ENCODE results near the gene ATXN2. TPM values are rescaled to one million over a fixed set of nuclear protein-coding genes. Genes with fewer than 3 reads are reported as not detected.

ATXN2 gene
- total and polyA plus RNA-seq, 4 donors = 11.5 to 33.1 (median 22.1) TPM

DNA sequence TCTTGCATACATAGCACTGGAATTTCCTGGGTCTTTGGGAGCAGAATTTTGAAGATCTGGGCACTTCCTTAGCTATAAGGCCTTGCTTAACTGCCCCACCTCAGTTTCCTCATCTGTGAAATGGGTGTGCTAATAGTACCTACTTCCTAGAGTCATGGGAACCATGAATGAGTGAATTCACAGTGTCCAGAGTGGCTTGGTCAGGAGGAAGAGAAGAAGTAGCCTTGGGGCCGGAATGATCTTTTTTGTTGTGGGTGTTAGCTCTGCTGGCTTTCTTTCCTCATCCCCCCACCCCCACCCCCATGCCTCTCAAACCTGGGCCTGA, 191.0 kb downstream of the ATXN2 start:
- WGBS = 88% methylated on average over 1 of the region's 1 CpG
- Histone ChIP-seq H3K36me3 (ENCODE audit: control insufficient read depth in 4 of 4, insufficient read depth in 3 of 4, low read depth in 1 of 4, low read length in 3 of 4) (no peaks in the 10 kb centered on the region), H3K9ac (ENCODE audit: low read depth in 1 of 2, low read length in 2 of 2) (no peak overlapping the region), H3K4me1 (ENCODE audit: control insufficient read depth in 4 of 4, insufficient read depth in 4 of 4, low read length in 3 of 4) (peaks cover 19 to 69% (median 55%) of the 10 kb centered on the region in 4 donors), H3K4me3 (ENCODE audit: low read depth in 1 of 3, low read length in 3 of 3) (peak overlapping the region in 1 of 3 donors; percentile 49), H3K27me3 (ENCODE audit: control insufficient read depth in 4 of 4, insufficient read depth in 4 of 4, low read length in 3 of 4) (no peaks in the 10 kb centered on the region), H3K9me3 (ENCODE audit: control insufficient read depth in 4 of 4, low read length in 3 of 4) (no peaks in the 10 kb centered on the region), H3K27ac (ENCODE audit: low read depth in 1 of 2, low read length in 2 of 2) (peak overlapping the region; percentile 80 to 85)
- TF ChIP-seq SP1 (IDR thresholded peaks at IDR 0.05) (no peak), RXRA (IDR thresholded peaks at IDR 0.05) (no peak), FOXA1 (IDR thresholded peaks at IDR 0.05) (no peak), HNF4A (conservative IDR thresholded peaks at IDR 0.05) (no peak), YY1 (IDR thresholded peaks at IDR 0.05) (no peak), EGR1 (IDR thresholded peaks at IDR 0.05; ENCODE audit: low read depth in 2 of 2) (no peak), HNF4G (IDR thresholded peaks at IDR 0.05) (no peak), FOXA2 (IDR thresholded peaks at IDR 0.05) (no peak), RAD21 (IDR thresholded peaks at IDR 0.05) (no peak), TAF1 (conservative IDR thresholded peaks at IDR 0.05) (no peak), GABPA (IDR thresholded peaks at IDR 0.05 in 1 of 2, conservative IDR thresholded peaks at IDR 0.05 in 1 of 2) (no peak)
- TF ChIP-seq, protein P1, sequence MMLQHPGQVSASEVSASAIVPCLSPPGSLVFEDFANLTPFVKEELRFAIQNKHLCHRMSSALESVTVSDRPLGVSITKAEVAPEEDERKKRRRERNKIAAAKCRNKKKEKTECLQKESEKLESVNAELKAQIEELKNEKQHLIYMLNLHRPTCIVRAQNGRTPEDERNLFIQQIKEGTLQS (IDR thresholded peaks at IDR 0.05) = no peak
- TF ChIP-seq, protein P2, sequence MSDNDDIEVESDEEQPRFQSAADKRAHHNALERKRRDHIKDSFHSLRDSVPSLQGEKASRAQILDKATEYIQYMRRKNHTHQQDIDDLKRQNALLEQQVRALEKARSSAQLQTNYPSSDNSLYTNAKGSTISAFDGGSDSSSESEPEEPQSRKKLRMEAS (IDR thresholded peaks at IDR 0.05) = no peak
- TF ChIP-seq, protein P3, sequence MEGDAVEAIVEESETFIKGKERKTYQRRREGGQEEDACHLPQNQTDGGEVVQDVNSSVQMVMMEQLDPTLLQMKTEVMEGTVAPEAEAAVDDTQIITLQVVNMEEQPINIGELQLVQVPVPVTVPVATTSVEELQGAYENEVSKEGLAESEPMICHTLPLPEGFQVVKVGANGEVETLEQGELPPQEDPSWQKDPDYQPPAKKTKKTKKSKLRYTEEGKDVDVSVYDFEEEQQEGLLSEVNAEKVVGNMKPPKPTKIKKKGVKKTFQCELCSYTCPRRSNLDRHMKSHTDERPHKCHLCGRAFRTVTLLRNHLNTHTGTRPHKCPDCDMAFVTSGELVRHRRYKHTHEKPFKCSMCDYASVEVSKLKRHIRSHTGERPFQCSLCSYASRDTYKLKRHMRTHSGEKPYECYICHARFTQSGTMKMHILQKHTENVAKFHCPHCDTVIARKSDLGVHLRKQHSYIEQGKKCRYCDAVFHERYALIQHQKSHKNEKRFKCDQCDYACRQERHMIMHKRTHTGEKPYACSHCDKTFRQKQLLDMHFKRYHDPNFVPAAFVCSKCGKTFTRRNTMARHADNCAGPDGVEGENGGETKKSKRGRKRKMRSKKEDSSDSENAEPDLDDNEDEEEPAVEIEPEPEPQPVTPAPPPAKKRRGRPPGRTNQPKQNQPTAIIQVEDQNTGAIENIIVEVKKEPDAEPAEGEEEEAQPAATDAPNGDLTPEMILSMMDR (IDR thresholded peaks at IDR 0.05; ENCODE audit: low read depth, low read length, missing input control) = no peak
- TF ChIP-seq, protein P4, sequence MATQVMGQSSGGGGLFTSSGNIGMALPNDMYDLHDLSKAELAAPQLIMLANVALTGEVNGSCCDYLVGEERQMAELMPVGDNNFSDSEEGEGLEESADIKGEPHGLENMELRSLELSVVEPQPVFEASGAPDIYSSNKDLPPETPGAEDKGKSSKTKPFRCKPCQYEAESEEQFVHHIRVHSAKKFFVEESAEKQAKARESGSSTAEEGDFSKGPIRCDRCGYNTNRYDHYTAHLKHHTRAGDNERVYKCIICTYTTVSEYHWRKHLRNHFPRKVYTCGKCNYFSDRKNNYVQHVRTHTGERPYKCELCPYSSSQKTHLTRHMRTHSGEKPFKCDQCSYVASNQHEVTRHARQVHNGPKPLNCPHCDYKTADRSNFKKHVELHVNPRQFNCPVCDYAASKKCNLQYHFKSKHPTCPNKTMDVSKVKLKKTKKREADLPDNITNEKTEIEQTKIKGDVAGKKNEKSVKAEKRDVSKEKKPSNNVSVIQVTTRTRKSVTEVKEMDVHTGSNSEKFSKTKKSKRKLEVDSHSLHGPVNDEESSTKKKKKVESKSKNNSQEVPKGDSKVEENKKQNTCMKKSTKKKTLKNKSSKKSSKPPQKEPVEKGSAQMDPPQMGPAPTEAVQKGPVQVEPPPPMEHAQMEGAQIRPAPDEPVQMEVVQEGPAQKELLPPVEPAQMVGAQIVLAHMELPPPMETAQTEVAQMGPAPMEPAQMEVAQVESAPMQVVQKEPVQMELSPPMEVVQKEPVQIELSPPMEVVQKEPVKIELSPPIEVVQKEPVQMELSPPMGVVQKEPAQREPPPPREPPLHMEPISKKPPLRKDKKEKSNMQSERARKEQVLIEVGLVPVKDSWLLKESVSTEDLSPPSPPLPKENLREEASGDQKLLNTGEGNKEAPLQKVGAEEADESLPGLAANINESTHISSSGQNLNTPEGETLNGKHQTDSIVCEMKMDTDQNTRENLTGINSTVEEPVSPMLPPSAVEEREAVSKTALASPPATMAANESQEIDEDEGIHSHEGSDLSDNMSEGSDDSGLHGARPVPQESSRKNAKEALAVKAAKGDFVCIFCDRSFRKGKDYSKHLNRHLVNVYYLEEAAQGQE (IDR thresholded peaks at IDR 0.05) = no peak
- TF ChIP-seq, protein P5, sequence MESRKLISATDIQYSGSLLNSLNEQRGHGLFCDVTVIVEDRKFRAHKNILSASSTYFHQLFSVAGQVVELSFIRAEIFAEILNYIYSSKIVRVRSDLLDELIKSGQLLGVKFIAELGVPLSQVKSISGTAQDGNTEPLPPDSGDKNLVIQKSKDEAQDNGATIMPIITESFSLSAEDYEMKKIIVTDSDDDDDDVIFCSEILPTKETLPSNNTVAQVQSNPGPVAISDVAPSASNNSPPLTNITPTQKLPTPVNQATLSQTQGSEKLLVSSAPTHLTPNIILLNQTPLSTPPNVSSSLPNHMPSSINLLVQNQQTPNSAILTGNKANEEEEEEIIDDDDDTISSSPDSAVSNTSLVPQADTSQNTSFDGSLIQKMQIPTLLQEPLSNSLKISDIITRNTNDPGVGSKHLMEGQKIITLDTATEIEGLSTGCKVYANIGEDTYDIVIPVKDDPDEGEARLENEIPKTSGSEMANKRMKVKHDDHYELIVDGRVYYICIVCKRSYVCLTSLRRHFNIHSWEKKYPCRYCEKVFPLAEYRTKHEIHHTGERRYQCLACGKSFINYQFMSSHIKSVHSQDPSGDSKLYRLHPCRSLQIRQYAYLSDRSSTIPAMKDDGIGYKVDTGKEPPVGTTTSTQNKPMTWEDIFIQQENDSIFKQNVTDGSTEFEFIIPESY (IDR thresholded peaks at IDR 0.05) = no peak
- DNase-seq (ENCODE audit: low spot score) = no peak

All from liver (tissue), 9 donors.